NCI-H526 treated with DMSO at 0.1 percent for 48 hours (cell line): ENCODE measurements around the gene TMEM59.
"Not testable (repeated sequence)": the region's sequence is repeated elsewhere in the genome, so short reads cannot be mapped to it uniquely, and the experiment has no call there.

ENCODE experiments used
- DNase-seq: peaks from one replicate; lab custom pipeline; 2025; lab: John Stamatoyannopoulos, UW

The TMEM59 gene, protein sequence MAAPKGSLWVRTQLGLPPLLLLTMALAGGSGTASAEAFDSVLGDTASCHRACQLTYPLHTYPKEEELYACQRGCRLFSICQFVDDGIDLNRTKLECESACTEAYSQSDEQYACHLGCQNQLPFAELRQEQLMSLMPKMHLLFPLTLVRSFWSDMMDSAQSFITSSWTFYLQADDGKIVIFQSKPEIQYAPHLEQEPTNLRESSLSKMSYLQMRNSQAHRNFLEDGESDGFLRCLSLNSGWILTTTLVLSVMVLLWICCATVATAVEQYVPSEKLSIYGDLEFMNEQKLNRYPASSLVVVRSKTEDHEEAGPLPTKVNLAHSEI

DNA sequence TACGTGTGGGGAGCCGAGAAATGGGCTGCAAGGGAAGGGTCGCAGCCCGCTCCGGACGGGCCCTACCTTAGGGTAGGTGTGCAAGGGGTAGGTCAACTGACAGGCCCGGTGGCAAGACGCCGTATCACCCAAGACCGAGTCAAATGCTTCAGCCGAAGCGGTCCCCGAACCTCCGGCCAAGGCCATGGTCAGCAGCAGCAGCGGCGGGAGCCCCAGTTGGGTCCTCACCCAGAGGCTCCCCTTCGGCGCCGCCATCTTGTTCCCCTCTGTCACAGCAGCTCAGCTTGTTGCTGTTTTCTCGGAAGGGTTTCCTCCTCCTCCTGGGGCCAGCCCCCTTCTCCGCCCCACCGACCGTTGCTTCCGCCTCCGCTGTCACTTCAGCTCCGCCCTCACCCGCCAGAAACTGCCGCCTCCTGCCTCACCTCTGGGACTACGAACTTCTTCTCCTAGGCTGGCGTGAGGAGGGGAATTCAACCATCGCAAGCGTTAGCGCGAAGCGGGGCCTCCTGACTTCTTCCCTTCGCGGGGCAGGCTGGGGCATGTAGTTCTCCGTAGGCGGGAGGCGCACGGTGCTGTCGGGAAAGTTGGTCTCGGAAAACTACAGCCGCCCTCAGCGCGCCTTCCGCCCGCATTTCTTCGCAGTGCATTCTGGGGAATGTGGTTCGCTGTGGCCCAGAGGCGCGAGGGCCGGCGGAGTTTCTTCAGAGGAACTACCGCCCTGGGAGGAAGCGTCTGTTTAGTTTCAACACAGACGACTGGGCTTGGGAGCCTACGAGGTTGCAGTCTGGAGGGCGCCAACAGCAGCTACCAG, at the start of gene TMEM59, which contains the start of gene TCEANC2:
Gene TMEM59 (minus strand): TSS at position 271 of the 811 bp plus-strand sequence. CDS start 16 bp downstream, at position 255.
Gene TCEANC2 (plus strand): TSS at position 675 of the 811 bp plus-strand sequence. CDS start 815 bp downstream, outside the sequence.
- peak; percentile 98 for DNase-seq

DNA sequence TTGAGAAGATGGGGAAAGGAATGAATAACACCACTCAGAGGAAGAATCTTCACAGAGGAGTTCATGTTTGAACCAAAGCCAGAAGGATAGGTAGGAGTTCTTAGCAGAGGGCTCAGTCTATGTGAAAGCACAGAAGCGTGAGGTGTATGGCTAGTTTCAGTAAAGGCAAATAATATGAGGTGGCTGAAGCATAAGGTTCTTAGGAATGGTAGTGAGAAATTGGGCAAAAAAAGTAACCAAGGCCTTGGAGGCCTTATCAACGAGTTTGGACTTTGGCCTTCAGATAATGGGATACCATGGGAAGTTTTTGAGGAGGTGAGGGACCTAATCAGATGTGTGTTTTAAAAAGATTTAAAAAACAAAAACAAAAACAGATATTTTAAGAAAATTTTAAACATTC, 47.5 kb upstream of the TMEM59 start:
- no peak for DNase-seq

DNA sequence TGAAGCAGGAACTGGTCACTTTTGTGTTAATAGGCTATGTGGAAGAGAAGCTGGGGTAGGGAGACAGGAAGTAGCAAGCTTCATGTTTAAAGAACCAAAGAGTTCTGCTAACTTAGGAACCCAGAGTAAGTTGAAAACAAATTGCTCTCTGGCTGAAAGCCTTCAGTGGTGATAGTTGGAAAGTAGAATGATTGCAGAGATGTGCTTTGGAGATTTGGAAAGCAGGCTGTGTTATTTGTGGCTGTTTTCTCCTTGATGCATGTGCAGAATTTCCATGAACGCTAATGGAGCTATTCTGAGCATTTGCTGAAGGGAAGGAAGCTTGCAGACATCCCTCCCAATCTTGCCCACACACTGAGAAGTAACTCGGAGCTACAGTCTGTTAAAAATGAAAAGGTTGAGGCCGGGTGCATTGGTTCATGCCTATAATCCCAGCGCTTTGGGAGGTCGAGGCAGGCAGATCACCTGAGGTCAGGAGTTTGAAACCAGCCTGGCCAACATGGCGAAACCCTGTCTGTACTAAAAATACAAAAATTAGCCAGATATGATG, 46.1 kb upstream of the TMEM59 start:
- no peak for DNase-seq

DNA sequence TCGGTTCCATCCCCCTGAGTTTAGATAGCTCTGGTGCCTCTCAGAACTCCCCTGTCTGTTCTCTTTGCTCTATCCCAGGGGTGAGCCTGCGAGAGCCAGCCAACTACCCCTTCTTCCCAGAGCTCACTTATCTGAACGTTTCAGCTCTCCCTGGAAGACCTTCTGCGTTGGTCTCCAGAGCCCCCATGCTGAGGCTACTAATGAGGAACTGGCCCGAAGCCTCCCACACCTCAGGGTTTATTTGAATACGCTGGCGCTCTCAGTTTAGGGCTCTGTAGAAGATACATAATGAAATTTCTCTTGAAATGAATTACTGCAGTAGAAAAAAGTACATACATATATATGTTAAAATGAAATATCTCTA, 43.9 kb upstream of the TMEM59 start:
- no peak for DNase-seq

DNA sequence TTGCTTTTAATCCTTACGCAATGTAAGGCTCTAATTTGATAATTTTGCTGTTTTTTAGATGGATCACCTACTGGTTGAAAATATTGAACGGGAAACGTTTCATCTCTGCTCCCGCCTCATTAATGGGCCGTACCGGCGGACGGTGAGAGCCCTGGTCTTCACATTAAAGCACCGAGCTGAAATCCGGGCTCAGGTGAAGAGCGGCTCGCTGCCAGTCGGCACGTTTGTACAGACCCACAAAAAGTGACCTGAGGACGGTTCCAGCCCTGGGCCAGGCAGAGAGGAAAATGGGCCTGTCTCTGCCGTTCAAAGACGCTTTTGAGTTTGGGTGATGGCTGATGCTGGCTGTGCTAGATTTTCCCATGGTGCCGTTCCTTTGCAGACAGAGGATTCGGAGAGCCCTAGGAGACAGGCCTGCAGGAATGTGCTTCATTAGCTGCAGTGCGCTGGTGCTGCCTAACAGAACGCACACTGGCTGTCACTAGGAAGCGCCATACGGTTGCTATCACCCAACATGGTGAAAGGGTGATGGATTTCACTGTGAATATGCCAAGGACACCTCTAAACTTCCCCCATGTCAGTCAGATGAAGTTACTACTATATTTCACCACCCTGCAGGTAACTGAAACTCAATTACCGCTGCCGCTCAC, 43.3 kb upstream of the TMEM59 start:
- DNase-seq: no peak

DNA sequence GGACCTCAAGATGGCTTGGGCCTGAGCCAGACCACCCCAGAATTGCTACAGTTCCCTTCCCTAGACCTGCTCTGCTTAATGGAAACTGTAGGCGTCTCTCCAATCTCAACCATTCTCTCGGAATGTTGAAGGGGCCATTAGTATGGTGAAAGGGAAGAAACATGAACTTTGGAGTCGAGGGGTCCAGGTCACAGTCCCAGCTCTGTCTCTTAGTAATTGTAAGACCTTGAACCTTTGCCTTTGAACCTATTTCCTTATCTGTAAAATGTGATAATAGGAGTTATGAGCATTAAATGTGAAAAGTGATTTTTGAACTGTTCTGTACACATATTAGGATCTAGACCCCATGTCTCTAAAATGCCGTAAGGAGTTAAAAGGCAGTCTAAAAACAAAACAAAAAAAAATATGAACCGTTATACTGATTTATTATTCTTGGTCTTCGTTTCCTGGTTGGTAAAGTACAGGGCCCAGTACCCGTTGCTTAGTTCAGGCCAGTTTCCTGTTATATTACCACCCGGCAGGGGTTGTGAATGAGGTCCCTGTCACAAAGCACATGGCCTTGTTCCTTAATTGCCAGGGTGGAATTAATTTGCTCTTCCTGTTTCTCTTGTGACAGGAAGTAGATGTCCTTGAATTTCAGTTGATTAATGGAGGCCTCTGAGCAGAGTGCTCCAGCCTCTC, 42.7 kb upstream of the TMEM59 start:
- DNase-seq: no peak

DNA sequence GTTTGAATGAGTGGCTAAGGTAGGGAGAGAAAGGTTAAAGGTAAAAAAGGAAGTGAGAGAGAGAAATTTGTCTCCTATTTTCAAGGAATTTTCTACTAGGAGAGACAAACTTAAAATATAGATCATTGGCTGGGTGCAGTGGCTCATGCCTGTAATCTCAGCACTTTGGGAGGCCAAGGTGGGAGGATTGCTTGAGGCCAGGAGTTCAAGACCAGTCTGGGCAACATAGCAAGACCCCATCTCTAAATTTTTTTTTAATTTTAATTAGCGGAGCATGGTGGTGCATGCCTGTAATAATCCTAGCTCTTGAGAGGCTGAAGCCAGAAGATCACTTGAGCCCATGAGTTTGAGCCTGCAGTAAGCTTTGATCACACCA, 41.7 kb upstream of the TMEM59 start:
- DNase-seq: not testable (repeated sequence)

DNA sequence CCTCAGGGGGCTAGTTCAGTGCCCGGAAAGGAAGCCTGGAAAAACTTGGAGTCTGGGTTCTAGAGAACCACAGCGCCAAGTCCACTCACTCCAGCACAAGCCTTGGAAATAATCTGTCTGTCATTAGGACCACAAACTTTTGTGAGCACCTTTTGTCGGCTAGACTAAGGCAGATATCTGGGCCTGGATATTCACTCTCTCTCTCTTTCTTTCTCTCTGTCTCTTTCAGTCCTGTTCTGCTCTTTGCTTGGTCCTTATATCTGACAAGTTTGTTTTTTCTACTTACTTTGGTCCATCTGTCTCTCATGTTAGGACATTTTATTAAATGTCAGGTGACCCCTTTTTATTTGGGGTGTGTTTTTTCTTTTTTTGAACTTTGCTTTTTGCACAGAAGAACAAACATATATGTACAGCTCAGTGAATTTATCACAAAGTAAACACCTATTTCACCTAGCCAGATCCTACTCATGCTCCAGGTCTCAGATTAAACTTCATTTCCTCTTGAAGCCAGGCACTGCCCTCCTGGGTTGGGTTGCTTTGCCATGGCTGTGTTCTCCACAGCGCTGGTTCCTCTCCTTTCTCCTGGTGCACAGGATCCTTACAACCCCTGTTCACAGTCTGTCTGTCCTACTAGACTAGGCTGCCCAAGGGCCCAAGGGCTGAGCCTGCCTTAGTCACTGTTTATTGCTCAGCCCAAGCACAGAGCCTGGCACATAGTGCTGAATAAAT, 41.2 kb upstream of the TMEM59 start:
- DNase-seq: no peak

DNA sequence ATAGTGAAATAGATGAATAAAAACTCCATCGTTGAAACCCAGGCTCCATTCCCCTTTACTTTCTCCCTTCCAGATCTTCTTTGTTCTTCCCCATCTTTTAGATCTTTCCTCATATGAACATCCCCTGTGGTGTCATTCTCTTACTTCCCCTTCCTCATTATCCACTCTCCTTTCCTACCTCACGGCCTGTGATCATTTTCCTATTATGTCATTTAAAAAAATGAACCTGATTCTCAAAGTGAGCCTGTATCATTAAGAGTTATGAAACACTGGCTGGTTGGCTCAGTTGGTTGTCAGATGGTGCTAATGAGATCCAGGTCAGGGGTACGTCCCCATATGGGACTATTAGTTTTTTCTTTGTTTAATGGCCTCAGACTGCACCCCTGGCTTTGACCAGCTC, 38.7 kb upstream of the TMEM59 start:
- DNase-seq: no peak

DNA sequence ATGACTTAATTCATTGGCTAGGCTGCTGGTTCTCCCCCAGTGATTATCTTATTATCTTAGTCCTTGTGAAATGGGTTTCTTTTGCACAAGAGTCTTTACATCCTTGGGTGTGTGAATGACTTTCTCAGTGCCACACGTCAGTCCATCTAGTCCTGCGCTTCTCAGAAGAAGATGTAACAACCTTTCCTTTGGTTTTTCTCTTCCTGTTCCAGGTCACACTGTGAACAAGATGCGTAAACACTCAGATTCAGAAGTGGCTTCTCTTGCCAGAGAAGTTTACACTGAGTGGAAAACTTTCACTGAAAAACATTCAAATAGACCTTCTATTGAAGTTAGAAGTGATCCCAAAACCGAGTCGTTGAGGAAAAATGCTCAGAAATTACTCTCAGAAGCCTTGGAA, 35.4 kb upstream of the TMEM59 start:
- no peak for DNase-seq

DNA sequence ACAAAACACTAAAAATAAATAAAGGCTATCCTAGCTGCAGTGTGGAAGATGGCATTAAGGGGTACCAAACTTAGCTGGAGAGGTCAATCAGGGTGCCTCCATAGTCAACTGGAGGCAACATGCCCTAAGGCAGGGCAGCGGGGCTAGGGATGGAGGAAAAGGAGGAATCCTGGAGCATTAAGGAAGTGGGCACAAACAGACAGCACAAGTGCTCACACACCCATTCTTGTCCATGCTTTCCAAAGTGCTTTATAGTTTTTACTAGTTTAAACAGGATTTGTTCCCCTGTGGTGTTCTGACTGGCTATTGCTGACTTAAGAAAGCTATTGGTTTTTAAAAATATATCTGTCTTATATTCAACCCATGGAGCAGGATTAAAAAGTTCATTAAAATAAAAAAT, 33.8 kb upstream of the TMEM59 start:
- no peak for DNase-seq

DNA sequence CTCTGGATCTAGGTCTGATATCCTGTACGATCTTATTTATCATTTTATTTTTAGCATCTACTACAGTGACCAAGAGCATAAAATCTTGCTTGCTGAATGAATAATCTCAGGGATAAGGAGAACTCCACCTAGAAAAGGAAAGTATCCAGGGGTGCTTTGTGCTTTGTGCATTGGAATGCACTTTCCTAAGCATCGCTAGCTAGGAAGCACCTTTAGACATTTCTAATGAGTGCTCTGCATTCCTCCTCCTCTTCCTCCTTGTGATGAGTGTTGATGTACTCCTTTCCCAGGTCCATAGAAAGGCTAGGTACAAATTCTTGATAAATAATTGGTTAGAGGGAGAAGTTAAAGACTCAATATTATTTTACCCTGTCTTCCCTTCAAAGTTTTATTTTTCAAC, 31.8 kb upstream of the TMEM59 start:
- no peak for DNase-seq

DNA sequence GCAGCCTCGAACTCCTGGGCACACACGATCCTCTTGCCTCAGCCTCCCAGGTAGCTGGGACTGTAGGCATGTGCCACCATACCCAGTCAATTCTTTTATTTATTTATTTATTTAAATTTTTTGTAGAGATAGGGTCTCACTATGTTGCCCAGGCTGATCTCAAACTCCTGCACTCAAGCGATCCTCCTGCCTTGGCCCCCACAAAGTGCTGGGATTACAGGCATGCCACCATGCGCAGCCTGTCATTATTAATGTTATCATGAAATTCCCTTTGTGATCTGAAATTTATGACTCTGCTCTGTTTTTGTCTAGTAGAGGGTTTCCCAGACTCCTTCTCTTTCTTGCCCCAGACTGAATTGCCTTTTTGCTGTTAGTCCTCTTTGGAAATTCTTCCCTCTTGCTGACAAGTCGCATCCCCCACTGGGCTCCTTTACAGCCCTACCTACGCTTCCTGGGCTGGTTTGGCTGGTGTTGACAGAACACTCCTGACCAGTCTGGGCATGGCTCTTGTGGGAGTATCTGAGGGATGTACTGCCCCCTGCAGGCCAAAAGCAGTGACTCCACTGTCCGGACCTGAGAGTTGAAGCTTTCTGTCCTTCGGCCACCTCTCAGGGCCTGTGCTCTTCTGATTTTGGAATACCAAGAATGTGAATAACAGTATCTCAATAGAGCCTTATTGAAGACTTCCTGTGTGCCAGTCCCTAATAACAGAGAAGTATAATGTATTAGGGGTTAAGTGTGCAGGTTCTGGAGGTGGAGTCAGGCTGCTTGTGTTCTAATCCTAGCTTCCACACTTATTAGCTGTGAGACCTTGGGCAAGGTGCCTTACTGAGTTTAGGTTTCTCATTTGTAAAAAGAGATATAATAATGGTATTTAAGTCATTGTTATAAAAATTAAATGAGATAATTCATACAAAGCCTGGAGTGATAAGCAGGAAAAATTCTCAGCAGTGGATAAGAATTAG, 28.6 kb upstream of the TMEM59 start:
- DNase-seq: peak; percentile 5

DNA sequence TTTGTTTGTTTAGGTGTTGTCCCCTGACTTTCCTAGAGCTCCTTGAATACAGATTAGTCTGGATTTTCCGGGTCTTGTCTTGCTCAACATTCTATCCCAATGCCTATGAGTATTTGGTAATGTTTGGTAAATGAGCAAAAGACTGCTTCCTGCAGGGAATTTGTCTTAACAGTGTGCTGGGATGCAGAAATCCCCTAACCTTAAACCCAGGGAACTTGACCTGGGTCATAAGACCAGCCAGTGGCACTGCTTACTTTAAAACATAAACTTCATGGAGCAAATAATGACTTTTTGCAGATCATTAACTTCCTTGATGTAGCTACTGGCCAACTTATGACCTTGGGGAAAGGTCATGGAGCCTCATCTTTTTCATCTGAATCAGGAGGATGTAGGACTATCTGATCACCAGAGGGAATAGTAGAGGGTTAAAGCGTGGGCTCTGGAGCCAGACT, 27.6 kb upstream of the TMEM59 start:
- DNase-seq: no peak

DNA sequence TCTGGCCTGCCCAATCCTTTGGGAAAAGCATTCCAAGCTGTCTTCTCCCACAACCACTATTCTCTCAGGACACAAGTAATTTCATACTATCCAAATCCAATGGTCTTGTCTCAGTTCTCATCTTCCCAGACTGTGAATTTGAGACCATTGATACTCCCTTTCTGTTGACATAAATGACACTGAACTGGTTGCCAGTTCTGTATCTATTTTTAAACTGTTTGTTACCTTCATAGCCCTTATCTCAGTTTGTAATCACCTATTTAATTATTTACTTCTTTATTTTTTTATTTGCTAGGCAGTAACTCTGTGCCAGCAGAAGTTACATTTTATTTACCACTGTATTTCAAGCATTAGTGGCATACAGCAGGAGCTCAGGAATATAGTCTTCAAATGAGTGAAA, 24.4 kb upstream of the TMEM59 start:
- DNase-seq: no peak

DNA sequence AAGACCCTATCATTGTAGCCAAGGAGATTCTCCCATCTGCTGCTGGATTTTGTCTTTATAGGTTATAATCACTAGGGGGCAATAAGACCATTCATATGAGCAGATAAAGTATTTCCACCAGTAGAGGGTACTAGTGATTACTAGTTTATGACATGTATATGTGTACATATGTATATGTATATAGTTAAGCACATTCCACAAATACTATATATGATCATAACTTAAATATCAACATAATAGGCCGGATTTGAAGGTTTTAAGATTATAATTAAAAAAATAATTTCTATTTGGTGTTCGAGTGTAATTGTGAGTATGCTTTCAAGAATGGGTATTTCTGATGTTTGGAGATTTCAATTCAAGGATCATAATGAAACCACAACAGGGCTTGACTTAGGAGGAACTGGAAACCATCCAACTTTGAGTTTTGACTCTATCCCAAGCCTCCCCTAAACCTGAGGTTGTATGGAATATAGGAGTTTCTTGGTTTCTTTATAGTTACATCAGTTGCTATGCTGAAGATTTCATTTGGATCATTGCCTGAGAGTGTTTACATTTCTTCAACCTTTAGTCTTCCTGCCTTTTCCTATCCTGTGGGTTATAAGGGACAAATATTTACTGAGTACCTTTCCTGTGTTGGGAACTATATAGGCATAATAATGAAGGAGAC, 17.3 kb upstream of the TMEM59 start:
- peak; percentile 60 for DNase-seq

DNA sequence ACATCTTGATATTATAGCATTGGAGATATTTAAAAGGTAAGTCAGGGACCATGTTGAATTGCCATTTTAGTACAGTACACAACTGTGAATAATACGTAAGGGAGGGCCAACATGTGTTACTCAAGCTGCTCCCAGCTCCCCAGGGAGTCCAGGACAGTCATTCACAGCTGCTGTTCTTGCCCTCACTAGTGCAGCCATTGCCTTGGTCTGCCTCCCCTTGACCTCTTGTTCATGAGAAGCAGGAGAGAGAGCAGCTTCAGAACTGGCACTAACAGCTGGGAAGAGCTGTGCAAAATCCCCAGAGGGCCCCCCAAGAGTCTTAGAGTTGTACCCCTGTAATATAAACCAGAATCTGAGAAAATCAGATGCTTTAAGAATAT, 16.8 kb upstream of the TMEM59 start:
- DNase-seq: no peak

DNA sequence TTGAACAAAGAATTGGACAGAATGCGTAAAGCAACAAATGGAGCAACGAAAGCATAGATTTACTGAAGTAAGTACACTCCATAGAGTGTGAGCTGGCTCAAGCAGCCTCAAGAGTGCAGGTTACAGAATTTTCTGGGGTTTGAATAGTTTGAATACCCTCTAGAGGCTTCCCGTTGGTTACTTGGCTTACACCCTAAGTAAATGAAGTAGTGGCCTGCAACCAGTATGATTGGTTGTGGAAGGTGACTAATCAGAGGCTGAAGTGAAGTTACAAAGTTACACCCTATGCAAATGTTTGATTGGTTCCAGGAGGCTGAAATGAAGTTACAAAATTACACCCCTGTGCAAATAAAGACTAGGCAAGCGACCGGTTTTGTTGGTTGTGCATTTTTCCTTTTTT, 11.3 kb upstream of the TMEM59 start:
- DNase-seq: no peak

DNA sequence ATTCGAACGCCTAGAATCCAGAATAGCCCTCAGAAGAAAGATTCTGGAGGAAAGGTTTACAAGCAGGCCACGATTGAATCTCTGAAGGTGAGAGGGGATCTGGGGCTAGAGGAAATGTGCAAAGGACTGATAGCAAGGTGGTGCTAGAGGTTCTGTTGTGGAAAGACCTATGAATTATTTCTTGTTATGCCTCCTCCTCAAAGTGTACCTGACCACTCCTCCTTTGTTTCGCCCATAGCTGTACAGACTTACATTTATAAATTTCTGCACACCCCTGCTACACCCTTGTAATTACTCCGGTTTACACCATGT, 1.4 kb upstream of the TMEM59 start:
- no peak for DNase-seq
